Hypothalamus (tissue), 51 donors: Measurements from ENCODE around the gene S100A16.

ENCODE experiments used
- DNase-seq, 51 donors: peaks; one replicate each; lab custom pipeline; 2025; lab: John Stamatoyannopoulos, UW

S100A16 gene

GRCh38 chr1:153617663-153618062 is 4.7 kb upstream of the S100A16 start:
- peak in 24 of 51 donors; percentile 10 to 71 (median 40) for DNase-seq

- DNase-seq = peak in 4 of 51 donors; percentile 9 to 20 (median 14)
Observed at GRCh38 chr1:153616917-153617311, 4.0 kb upstream of the S100A16 start.

GRCh38 chr1:153616144-153616916 is 3.4 kb upstream of the S100A16 start, which contains the start of gene S100A14:
TSS of gene S100A14 (minus strand) at chr1:153616325. CDS start at chr1:153615858, 467 bp downstream.
- DNase-seq = no peak

- no peak for DNase-seq
Observed at GRCh38 chr1:153615406-153615805, 2.5 kb upstream of the S100A16 start.

GRCh38 chr1:153614906-153615305 is 2.0 kb upstream of the S100A16 start:
- DNase-seq = no peak

GRCh38 chr1:153614189-153614900 is 1.4 kb upstream of the S100A16 start:
- no peak for DNase-seq

GRCh38 chr1:153613406-153613805 is 469 bp upstream of the S100A16 start:
- DNase-seq = no peak

- DNase-seq = peak in 1 of 51 donors; percentile 30
Observed at GRCh38 chr1:153612111-153612754, 704 bp downstream of the S100A16 start.

- DNase-seq = no peak
Observed at GRCh38 chr1:153611356-153611755, 1.6 kb downstream of the S100A16 start.

GRCh38 chr1:153610811-153611301 is 2.1 kb downstream of the S100A16 start:
- DNase-seq = no peak

- no peak for DNase-seq
Observed at GRCh38 chr1:153610334-153610733, 2.6 kb downstream of the S100A16 start.

GRCh38 chr1:153609585-153609907 is 3.4 kb downstream of the S100A16 start:
- DNase-seq = no peak

GRCh38 chr1:153608742-153609584 is 4.0 kb downstream of the S100A16 start:
- peak in 40 of 51 donors; percentile 19 to 84 (median 56) for DNase-seq

GRCh38 chr1:153608089-153608682 is 4.8 kb downstream of the S100A16 start:
- DNase-seq = no peak

GRCh38 chr1:153607381-153607780 is 5.6 kb downstream of the S100A16 start:
- no peak for DNase-seq

- no peak for DNase-seq
Observed at GRCh38 chr1:153606194-153606593, 6.7 kb downstream of the S100A16 start.

GRCh38 chr1:153602749-153603148 is 10.2 kb downstream of the S100A16 start:
- DNase-seq = no peak

GRCh38 chr1:153599847-153600246 is 13.1 kb downstream of the S100A16 start:
- no peak for DNase-seq

GRCh38 chr1:153598309-153599172 is 14.4 kb downstream of the S100A16 start:
- DNase-seq = peak in 2 of 51 donors; percentile 11 to 23
